Natural killer cell (primary cell): ENCODE measurements around the gene GLOD4. TPM values are rescaled to one million over a fixed set of nuclear protein-coding genes. Genes with fewer than 3 reads are reported as not detected.

Experiments used
- ATAC-seq, 3 donors: fragments of 150-1000 bp in 2 of 3; fragments of 200-7000 bp in 1 of 3; cut with Tn5 transposase; 1 replicate in 1 of 3; 2 replicates in 2 of 3; pipeline ENCODE4 v1.10.0; 2021; ENCODE audit warnings: mild to moderate bottlenecking in 2 of 3, moderate library complexity in 2 of 3
- DNase-seq, 2 donors: peaks; one replicate each; pipeline versions ENCODE4 v3.0.0 to v3.0.0-alpha.2; 2013 to 2021; ENCODE audit warnings: mixed read lengths in 1 of 2
- H3K27ac ChIP-seq: one replicate; pipeline ENCODE4 v1.5.1; 2013; ENCODE audit warnings: mild to moderate bottlenecking, low read length
- H3K27me3 ChIP-seq: one replicate; pipeline ENCODE4 v1.6.1; 2013; ENCODE audit warnings: low read length; ENCODE audit not compliant: control insufficient read depth, insufficient read depth
- H3K36me3 ChIP-seq: one replicate; pipeline ENCODE4 v1.6.1; 2013; ENCODE audit warnings: low read length; ENCODE audit not compliant: control insufficient read depth, insufficient read depth
- H3K4me1 ChIP-seq: one replicate; pipeline ENCODE4 v1.6.1; 2013; ENCODE audit warnings: low read length; ENCODE audit not compliant: control insufficient read depth, insufficient read depth
- H3K4me3 ChIP-seq: one replicate; pipeline ENCODE4 v1.5.1; 2013; ENCODE audit warnings: low read length
- H3K9me3 ChIP-seq: one replicate; pipeline ENCODE4 v1.6.1; 2013; ENCODE audit warnings: low read length; ENCODE audit not compliant: control insufficient read depth, insufficient read depth
- H3K27ac Mint-ChIP-seq, 2 donors: one replicate each; pipeline ENCODE4 v1.8.0; 2022; ENCODE audit warnings: mild to moderate bottlenecking in 2 of 2, mixed read lengths in 2 of 2, moderate library complexity in 1 of 2
- H3K27me3 Mint-ChIP-seq, 2 donors: one replicate each; pipeline ENCODE4 v1.8.0; 2022; ENCODE audit warnings: low read depth in 2 of 2, mixed read lengths in 2 of 2
- H3K36me3 Mint-ChIP-seq: one replicate; pipeline ENCODE4 v1.8.0; 2022; ENCODE audit warnings: mixed read lengths
- H3K4me1 Mint-ChIP-seq, 2 donors: one replicate each; pipeline ENCODE4 v1.8.0; 2022; ENCODE audit warnings: mixed read lengths in 2 of 2
- H3K4me3 Mint-ChIP-seq: one replicate; pipeline ENCODE4 v1.8.0; 2022; ENCODE audit warnings: mild to moderate bottlenecking, moderate library complexity, mixed read lengths
- H3K9me3 Mint-ChIP-seq, 2 donors: one replicate each; pipeline ENCODE4 v1.8.0; 2022; ENCODE audit warnings: mixed read lengths in 2 of 2
- WGBS: methylation state at CpG from one replicate; pipeline ENCODE4 v1.1.7; 2013; ENCODE audit warnings: missing lambda C conversion rate; ENCODE audit not compliant: insufficient coverage; 5-methylcytosine and 5-hydroxymethylcytosine counted together
- intact Hi-C: fragments of 100-400 bp; cut with micrococcal nuclease; formaldehyde crosslinking; loops from one replicate; pipeline ENCODE4 v1.14.2; 2022
- total RNA-seq, 4 donors: library from RNA; stranded (reverse); fragments of 120-200 nt in 1 of 4; gene quantifications; one replicate each; pipeline versions ENCODE4 v1.2.3 to v1.2.4, GENCODE V29; 2013 to 2022
- TF ChIP-seq, protein P1 (sequence below): fragments of 200-600 bp; IDR thresholded peaks from one replicate; pipeline ENCODE4 v1.8.0; 2022; ENCODE audit warnings: antibody characterized with exemption

GLOD4 gene
- total RNA-seq, 3 donors from 2014 or later (not counting 1 experiment from before 2014, with no cell fraction given) = 62.5 to 67.1 (median 63.5) TPM

DNA sequence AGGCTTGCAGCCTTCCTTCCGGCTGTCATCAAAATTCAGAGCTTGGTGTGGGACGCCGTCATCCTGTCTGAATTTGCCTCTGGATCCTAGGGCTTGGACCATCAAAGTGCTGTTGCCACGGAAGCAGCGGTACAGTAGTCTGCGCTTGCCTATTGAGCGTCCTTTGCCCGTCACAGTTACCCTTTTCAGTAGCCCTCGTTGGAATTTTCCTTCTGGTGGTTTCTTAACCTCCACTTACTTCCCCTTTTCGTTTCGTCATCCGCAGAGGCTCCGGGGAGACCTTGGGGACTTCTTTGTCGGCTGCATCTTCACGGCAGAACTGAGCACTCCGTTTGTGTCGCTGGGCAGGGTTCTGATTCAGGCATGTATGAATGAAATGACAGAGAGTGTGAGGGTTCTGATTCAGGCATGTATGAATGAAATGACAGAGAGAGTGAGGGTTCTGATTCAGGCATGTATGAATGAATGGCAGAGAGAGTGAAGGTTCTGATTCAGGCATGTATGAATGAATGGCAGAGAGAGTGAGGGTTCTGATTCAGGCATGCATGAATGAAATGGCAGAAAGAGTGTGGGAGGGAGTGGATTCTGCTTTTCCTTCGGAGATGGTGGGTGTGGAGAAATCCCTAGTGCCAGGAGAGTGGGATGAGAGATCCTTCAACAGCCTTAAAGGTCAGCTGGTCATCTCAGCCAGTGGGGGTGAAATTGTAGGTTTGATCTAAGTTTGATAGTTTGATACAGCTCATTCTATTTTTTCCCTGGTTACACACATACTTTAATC lies 41.7 kb downstream of the GLOD4 start:
- no peaks in the 10 kb centered on the region for H3K27me3 ChIP-seq
- intact Hi-C loops = no loop called here
- H3K9me3 ChIP-seq = no peaks in the 10 kb centered on the region
- peak in 1 of 2 donors; percentile 45 for DNase-seq
- no peak overlapping the region for H3K4me3 ChIP-seq
- Mint-ChIP-seq H3K4me1 (peaks cover 0 to 5% of the 10 kb centered on the region in 2 donors), H3K9me3 (no peaks in the 10 kb centered on the region), H3K27me3 (no peaks in the 10 kb centered on the region), H3K36me3 (no peaks in the 10 kb centered on the region), H3K27ac (peak overlapping the region in 1 of 2 donors; percentile 70), H3K4me3 (no peak overlapping the region)
- H3K27ac ChIP-seq = peak overlapping the region; percentile 56
- peak; percentile 36 to 61 (median 45) for ATAC-seq
- 23% methylated on average over 18 of the region's 18 CpGs for WGBS
- peaks cover 14% of the 10 kb centered on the region for H3K36me3 ChIP-seq
- TF ChIP-seq, protein P1, sequence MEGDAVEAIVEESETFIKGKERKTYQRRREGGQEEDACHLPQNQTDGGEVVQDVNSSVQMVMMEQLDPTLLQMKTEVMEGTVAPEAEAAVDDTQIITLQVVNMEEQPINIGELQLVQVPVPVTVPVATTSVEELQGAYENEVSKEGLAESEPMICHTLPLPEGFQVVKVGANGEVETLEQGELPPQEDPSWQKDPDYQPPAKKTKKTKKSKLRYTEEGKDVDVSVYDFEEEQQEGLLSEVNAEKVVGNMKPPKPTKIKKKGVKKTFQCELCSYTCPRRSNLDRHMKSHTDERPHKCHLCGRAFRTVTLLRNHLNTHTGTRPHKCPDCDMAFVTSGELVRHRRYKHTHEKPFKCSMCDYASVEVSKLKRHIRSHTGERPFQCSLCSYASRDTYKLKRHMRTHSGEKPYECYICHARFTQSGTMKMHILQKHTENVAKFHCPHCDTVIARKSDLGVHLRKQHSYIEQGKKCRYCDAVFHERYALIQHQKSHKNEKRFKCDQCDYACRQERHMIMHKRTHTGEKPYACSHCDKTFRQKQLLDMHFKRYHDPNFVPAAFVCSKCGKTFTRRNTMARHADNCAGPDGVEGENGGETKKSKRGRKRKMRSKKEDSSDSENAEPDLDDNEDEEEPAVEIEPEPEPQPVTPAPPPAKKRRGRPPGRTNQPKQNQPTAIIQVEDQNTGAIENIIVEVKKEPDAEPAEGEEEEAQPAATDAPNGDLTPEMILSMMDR = no peak
- no peaks in the 10 kb centered on the region for H3K4me1 ChIP-seq

DNA sequence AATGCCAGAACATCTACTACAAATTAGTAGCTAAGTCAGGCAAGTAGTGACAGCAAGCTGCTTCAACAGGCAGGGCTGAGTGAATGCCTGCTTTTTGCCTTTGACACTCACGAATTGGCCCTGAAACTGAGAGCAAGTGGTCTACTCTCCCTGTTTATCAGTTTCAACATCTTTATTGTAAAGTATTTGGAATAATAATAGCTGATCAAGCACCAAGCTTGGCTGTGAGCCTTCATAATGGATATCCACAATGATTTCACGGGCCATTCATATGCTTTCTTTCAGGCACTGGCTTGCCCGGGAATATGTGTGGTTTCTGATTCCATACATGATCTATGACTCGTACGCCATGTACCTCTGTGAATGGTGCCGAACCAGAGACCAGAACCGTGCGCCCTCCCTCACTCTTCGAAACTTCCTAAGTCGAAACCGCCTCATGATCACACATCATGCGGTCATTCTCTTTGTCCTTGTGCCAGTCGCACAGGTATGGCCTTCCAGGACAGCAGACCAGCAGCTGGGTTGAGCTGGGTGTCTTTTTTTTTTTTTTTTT lies 44.4 kb downstream of the GLOD4 start:
- ATAC-seq (no peak), DNase-seq (no peak)
- no peaks in the 10 kb centered on the region for H3K27me3 Mint-ChIP-seq
- TF ChIP-seq, protein P1 = no peak
- no peak overlapping the region for H3K4me3 Mint-ChIP-seq
- H3K9me3 ChIP-seq = no peaks in the 10 kb centered on the region
- no peaks in the 10 kb centered on the region for H3K9me3 Mint-ChIP-seq
- H3K27me3 ChIP-seq = no peaks in the 10 kb centered on the region
- H3K4me3 ChIP-seq = no peak overlapping the region
- no peaks in the 10 kb centered on the region for H3K36me3 Mint-ChIP-seq
- H3K27ac ChIP-seq = no peak overlapping the region
- 98% methylated on average over 12 of the region's 13 CpGs for whole genome bisulfite sequencing
- no peaks in the 10 kb centered on the region for H3K36me3 ChIP-seq
- H3K27ac Mint-ChIP-seq = no peak overlapping the region
- intact Hi-C loops = no loop called here
- H3K4me1 Mint-ChIP-seq = peaks cover 8 to 19% of the 10 kb centered on the region in 2 donors
- H3K4me1 ChIP-seq = peaks cover 6% of the 10 kb centered on the region

DNA sequence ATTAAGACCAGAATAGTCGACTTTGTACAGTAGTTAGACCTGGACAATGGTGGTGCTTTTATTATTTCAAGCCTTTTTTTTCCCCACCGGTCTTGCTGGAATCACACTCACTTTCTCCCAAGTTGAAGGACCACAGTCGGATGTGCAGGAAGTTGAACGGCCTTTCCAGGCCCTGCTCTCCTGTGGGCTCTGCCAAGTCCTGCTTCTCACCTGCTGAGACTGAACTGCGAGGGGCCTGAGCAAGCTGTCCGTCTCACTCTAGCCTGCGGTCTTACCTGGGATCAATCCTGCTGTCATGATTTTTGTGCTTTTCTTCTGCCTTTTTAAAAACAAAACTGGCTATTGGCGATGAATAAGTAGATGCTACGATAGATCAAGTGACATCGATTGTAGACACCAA lies 48.3 kb downstream of the GLOD4 start:
- TF ChIP-seq, protein P1 = no peak
- Histone ChIP-seq H3K27me3 (no peaks in the 10 kb centered on the region), H3K27ac (no peak overlapping the region), H3K4me3 (no peak overlapping the region), H3K9me3 (no peaks in the 10 kb centered on the region), H3K36me3 (no peaks in the 10 kb centered on the region), H3K4me1 (peaks cover 12% of the 10 kb centered on the region)
- Mint-ChIP-seq H3K36me3 (no peaks in the 10 kb centered on the region), H3K4me3 (peak overlapping the region; percentile 94), H3K9me3 (no peaks in the 10 kb centered on the region), H3K27me3 (no peaks in the 10 kb centered on the region), H3K27ac (no peak overlapping the region), H3K4me1 (peaks cover 8 to 19% of the 10 kb centered on the region in 2 donors)
- no peak for ATAC-seq
- intact Hi-C loops = loop anchor here (2.0 kb wide), 1 partner anchor 17 kb away; no protein-coding TSS in a partner anchor
- no peak for DNase-seq
- 93% methylated on average over 10 of the region's 10 CpGs for WGBS
